Inferior parietal cortex (tissue), 1 donor: ENCODE measurements around the gene SLC22A6.

Experiments
- DNase-seq: peaks from one replicate; pipeline ENCODE4 v3.0.0-alpha.2; 2016; ENCODE audit errors: extremely low spot score

Gene SLC22A6

GRCh38 chr11:62984451-62984991 lies at the start of gene SLC22A6:
Gene SLC22A6 (minus strand): TSS chr11:62984967. CDS start chr11:62984690, 277 bp downstream.
- DNase-seq = no peak

GRCh38 chr11:63032457-63032856 lies 47.7 kb upstream of the SLC22A6 start:
- no peak for DNase-seq

- DNase-seq = peak; percentile 94
Observed at GRCh38 chr11:63023841-63024648, 39.3 kb upstream of the SLC22A6 start.

- no peak for DNase-seq
Observed at GRCh38 chr11:63023222-63023814, 38.6 kb upstream of the SLC22A6 start.

GRCh38 chr11:63022441-63022840 lies 37.7 kb upstream of the SLC22A6 start:
- DNase-seq = no peak

GRCh38 chr11:63020671-63021291 lies 36.0 kb upstream of the SLC22A6 start:
- no peak for DNase-seq

- no peak for DNase-seq
Observed at GRCh38 chr11:63019506-63019905, 34.7 kb upstream of the SLC22A6 start.

- no peak for DNase-seq
Observed at GRCh38 chr11:63017306-63017974, 32.7 kb upstream of the SLC22A6 start.

GRCh38 chr11:63015521-63016215 lies 30.9 kb upstream of the SLC22A6 start, which contains the start of gene SLC22A8:
Gene SLC22A8 (minus strand): TSS chr11:63015841. CDS start chr11:63014958, 883 bp downstream.
- DNase-seq = no peak

GRCh38 chr11:63014408-63015055 lies 29.8 kb upstream of the SLC22A6 start:
- DNase-seq = no peak

GRCh38 chr11:63012839-63013238 lies 28.1 kb upstream of the SLC22A6 start:
- DNase-seq = no peak

GRCh38 chr11:63012430-63012829 lies 27.7 kb upstream of the SLC22A6 start:
- no peak for DNase-seq

- no peak for DNase-seq
Observed at GRCh38 chr11:63010934-63011439, 26.2 kb upstream of the SLC22A6 start.

- no peak for DNase-seq
Observed at GRCh38 chr11:63007920-63008319, 23.2 kb upstream of the SLC22A6 start.

GRCh38 chr11:63001456-63001855 lies 16.7 kb upstream of the SLC22A6 start:
- DNase-seq = no peak

GRCh38 chr11:62999649-63000048 lies 14.9 kb upstream of the SLC22A6 start:
- DNase-seq = no peak

GRCh38 chr11:62999156-62999555 lies 14.4 kb upstream of the SLC22A6 start:
- no peak for DNase-seq

- DNase-seq = no peak
Observed at GRCh38 chr11:62996271-62996670, 11.5 kb upstream of the SLC22A6 start.

GRCh38 chr11:62994775-62995174 lies 10.0 kb upstream of the SLC22A6 start:
- no peak for DNase-seq

- no peak for DNase-seq
Observed at GRCh38 chr11:62988276-62988675, 3.5 kb upstream of the SLC22A6 start.
